CD4-positive, alpha-beta T cell treated with Interleukin-10 for 1 hour (primary cell): ENCODE results near the gene FAM53B.

Source experiments
- DNase-seq: peaks from one replicate; pipeline ENCODE4 v3.0.0-alpha.2; 2020

FAM53B gene

DNA sequence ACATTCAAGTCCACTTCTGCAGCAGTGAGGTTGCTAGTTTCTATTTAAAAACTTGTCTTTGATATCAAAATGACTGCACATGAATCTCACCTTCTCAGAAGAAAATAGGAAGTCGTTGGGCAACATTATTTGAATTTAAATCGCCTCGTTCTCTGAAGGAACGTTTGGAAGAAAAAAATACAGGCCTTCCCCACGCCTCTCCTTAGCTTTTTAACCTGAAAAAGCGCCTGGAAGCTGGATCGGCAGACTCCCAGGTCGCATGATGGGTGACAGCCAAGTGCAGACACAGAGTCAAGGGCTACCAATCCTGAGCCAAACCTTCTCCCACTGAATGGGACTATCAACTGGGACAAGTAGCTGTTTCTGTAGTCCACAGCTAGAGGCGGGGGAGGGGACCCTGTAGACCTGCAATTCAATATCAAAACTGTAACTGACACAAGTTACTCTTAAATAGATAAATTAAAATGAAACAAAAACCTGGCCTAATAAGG, 2.2 kb downstream of the FAM53B start:
- DNase-seq = no peak

DNA sequence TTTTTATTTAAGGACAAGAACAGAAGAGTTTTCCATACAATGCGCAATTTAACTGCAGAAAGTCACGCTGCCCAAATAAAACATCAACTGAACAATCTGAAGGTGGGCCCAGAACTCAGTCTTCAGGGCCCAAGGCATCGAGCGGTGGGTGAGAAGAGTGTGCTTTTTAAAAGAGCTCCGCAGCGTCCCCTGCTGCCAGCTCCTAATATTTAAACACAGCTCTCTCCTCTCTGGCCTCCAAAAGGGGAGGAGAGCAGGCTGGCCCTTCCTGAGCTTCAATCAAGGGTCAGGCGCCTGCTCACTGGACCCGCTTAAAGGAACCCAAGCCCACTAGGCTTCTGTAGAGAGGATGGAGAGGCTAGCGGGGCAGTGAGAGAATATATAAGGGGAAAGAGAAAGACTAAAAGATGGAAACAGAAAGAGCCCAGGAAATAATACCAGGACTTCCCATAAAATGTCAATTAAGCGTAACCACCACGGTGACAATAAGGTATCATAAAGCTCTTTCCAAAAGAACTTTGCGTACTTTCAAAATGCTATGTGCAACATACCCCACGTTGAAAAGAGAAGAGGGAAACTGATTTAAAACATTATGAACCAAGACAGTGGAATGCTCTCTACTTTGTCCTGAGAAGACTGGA, 2.8 kb downstream of the FAM53B start:
- DNase-seq = peak; percentile 82

DNA sequence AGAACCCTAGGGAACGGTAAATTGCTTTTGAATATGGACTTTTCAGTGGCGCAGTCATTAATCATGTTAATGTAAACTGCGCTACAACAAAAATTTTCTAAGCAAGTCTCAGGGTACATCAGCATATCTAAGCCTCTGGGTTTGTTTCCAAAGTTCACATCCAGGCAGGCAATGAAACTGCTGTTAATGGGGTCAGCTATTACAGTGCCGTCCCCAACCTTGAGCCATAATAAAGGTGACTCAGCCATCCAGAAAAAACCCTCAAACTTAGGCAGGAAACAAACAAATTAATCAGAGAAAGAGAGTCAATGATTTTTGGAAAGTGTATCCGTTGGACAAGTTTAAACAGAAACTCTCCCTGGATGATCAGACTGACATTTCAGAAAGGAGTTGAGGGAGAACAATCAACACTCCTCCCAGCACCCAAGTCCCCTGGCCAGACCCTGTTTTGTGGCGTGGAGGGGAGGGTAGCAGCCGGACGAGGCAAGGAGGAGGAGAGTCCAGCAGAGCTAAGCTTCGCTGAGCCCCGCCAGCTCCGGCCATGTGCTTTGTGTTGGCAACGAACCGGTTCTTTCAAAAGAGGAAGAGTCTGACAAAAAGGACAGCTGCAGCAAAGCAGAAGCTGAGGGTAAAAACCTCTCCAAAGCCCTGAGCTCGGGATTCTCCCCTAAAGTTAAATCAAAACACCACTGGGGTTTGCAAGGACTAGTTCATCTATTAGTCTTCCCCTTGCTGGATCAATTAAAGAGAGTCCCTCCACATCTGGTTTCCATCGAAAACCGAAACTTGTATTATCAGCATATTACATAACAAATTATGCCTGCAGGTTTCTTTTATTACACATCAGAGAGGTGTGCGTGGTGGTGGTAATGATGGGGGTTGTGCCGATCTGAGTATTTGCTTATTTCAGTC, 3.6 kb downstream of the FAM53B start:
- no peak for DNase-seq

DNA sequence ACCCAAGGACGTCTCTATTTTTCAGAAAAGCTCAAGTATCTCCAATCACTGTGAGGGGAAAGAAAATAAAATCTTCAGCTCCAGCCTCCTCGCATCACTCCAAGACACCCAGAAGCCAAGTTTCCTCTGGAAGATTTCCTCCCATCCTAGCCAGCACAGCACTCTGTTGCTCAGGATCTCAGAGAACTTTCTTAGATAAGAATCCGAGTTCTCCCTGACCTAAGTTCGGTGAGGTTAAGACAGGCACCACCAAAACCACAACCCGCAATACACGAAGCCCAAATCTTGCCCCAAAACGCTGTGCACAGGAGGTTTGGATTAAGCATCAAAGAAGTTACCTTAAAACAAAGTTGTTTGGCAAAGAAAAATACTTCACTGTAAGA, 4.2 kb downstream of the FAM53B start:
- peak; percentile 50 for DNase-seq

DNA sequence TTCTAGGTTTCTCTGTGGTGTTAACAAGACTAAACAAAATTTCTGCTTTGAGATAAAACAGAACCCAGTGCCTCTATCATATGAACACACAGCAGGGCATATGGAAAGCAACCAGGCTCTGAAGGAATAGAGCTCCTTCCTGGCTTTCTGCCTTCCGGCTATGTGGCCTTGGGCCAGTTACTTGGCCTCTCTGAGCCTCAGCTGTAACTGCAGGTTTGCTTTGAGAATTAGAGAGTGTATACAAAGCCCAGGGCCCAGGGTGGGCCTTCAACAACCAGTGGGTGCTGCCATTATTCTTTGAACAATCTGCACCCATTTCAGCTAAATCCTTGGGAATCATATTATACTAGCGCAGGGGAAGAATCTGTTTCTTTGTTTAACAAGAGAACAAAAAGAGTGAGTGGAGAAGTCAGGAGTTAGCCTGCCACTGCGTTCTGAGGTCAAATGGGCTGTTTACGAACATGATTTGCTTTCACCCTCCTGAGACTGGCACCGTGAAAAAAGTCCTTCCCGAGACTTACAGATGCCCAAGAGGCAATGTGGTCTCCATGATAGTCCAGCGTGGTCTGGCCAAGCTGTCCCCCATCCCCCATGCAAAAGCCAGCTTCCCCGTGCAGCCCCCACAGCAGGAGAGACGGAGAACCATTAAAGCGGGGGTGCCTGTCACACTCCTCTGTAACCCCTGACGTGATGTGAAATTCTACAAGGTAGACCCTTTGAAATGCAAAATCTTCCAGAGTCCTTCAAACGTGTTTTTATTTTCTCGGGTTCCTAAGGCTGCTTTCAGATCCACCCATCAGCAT, 4.9 kb downstream of the FAM53B start:
- DNase-seq = no peak

DNA sequence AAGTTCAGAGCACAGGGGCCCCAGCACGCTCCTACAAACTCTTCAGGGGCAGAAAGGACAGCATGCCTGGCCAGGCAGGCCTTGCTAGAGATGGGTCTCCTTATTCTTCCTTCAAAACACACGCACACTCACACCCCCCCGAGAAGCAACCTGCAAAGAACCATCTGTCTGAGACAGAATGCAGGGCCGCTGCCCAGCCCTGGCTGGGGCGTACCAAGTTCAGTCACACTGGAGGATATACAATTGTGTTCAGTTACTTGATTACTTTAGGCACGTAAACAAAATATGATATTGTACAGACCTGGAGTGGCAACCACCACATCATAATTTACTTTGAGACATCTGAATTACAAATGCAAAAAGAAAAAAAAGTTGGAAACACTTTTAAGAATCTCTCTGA, 5.7 kb downstream of the FAM53B start:
- no peak for DNase-seq

DNA sequence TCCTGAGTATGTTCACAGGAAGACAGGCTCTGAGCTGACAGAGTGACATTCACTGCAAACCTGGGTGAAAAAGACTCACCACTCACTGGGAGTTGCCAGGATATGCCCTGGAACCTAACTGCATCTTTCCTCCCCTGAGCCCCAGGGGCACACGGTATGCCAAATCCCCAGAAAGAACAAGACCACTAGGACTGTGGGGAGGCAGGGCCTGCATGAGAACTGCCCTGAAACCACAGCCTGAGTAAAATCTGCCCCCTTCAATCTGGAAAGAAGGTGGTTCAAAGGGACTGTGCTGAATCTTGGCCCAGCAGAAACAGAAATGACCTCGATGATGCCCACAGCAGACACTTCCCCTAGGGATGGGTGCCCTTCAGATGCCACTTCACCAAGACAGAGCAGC, 6.5 kb downstream of the FAM53B start:
- no peak for DNase-seq

DNA sequence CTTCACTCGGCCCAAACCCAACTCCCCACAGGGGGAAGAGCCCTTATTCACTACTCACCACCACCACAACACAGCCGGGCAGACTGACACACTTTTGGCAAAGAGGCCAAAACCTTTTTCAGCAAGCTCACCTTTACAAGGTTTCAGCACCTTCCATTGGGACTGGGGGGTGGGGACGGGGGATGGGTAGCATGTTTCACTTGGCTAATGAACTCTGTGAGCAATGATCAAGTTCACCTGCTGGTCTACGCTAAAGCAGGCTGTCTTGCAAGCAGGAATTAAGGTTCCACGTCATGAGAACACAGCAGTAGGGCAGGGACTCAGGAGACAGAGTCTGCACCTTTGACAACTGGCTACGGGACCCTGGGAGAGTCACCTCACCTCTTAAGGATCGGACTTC, 7.0 kb downstream of the FAM53B start:
- DNase-seq = no peak

DNA sequence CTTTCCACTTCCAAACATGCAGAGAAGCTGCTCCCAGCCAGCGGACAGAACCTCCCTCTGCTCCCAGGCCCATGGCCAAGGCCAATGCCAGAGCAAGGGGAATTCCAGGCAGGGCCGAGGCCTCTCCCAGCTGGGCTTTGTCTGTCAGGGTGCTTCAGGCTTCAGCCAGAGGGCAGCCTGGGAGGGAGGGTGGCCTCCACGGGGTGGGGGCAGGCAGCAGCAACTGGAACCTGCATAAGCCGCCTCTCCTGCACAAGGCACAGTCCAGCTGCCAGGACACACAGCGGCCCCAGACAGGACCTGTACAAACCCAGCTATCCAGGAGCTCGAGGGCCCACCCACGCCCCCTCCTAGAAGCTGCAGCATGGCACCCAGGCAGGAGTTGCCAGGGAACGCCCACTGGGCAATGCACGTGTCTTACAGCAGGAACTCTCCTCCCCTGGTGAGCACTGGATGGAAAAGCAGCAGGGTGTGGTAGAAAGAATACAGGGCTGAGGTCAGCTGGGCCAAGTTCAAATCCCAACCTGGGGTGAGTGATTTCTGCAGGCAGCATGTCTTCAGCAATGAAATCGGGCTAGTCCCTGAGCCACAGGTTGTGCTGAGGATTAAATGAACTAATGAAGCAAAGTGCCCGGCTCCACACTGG, 7.6 kb downstream of the FAM53B start:
- DNase-seq = no peak

DNA sequence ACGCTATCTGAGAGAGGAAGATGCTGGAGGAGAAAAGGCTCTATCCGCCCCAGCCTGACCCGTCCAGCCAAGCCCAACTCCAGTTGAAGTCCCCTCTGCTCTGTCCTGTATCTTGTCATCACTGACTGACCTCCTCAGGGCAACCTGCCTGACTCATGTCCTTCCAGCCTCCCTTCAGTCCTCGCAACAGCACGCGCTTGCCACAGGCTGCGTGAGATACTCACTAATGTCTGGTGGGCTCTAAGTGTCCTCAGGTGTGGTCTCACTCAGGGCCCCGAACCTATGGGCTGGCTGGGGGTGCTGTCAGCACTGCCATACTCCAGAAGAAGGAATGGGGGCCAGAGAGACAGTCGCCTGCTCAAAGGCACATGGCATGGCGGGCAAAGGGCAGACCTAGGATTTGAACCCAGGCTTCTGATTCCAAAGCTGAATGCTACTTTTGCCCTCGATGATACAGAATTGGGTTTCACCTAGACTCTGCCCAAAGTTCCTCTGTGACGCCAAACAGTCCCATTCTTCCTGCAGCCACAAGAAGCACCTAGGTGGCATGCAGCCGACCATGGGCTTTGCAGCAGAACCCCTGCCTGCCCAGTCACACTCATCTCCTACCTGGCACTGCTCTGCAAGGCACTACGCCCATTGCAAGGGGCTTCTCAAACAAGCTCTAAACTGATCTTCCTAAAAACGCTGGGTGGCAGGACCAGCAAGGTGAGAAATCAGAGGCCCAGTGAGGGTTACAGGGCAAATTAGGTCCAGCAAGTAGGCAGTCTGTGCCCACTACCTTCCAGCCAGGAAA, 8.5 kb downstream of the FAM53B start:
- DNase-seq = no peak

DNA sequence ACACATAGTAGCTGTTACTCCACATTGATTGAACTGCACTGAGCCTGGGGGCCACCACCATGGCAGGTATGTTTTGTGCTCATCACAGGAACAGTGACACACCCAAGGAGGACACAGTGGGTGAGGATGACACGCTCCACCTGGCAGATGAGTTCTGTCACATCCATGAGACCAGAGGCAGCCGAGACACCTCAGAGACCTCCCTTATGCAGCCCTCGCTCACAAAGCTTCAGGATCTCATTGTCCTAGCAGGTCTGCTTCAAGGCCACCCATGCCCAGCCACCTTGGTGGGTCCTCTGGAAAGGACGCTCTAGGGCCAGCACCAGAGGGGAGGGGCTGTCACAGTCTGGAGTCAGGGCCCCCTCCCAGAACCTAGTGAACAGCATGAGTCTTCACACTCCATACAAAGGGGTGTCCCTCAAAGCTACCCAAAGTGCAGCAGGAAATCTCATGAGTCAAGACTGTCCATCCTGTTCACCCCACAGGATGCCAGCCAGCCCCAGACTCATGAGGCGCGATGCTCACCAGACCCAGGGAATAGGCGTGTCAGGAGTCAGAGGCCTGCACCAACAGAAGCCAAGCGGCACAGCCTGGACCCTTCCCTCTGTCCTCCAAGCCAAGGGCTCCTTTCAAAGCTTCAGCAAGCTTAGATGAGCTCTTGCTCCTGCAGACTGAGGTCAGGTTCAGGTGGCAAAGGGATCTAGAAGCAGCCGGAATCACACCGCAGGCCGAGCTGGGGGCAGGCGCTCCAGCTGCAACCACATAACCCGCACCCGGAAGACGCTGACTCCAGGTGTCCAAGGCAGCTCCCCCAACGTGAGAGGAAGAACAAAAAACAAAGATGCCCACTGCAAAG, 9.6 kb downstream of the FAM53B start:
- DNase-seq = no peak

DNA sequence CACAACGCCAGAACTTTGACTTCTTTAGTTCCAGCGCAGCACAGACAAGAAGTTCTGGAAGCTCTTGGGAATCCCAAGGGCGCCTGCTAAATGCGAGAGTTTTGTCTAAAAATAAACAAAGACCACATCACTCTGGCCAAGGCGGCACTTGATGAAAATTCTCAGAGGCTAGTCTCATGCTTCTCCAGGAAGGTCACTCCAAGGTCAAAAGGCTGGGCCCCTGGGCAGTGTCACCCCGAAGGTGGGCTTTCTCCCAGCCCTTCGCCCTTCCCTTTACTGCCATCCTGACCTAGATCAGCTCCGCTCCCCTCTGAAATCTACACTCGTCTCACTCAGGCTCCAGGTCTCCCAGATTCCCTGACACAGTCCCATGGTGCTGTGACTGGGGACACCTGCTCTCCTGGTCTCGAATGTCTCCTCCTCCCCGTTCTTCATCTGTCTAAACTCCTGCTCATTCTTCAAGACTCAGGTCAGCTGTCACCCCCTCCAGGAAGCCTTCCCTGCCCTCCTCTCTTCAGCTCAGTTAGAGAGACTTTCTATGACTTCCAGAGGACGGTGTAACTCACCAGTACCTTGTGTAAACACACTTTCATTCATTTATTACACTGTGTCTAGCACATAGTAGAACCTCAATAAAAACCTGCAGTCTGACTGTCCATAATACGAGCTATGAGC, 10.5 kb downstream of the FAM53B start:
- no peak for DNase-seq

DNA sequence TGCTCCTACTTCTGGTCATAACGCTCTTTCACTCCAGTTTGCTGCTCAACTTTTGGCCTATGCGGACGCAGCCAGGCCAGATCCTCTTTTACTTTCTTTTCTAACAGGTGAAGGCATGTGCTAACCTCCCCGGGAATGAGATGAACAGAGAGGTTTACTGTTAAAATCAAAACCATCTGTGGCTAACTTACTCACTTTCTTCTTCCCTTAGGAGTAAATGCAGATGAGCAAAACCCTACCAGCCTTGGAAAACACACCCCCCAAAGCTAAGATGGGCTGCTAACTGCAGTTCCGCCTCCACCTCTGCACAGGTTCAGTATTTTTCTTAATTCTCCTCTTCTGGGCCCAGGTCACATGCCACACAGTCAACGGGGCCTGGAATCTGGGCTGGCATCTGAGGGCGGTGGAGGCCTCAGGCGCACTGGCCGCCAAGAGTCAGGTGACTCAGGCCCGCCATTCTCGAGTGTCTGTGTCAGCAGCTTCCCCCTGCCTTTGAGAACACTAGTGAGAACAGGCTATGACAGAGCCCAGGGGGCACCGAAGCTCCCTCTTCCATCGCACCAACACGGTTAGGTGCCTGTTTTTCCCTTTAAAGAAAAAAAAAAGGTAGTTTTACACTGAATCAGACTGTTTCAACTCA, 11.1 kb downstream of the FAM53B start:
- DNase-seq = peak; percentile 61

DNA sequence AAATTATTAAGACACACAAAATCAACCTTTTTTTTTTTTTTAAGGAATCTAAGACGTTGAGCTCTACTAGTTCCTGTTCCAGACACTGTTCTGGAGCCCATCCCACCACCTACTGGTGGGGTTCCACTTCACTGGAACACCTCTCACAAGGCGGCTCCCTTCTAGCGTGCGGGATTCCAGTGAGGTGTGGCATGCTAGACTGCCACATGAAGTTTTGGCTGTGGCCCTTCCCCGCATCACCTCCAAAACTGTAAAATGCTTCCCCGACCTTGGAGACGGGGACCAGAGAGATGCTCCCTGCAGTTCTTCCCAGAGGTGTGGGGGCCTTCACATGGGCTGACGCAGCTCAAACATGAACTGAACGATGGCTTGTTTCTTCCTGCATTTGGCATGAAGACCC, 12.6 kb downstream of the FAM53B start:
- DNase-seq = no peak

DNA sequence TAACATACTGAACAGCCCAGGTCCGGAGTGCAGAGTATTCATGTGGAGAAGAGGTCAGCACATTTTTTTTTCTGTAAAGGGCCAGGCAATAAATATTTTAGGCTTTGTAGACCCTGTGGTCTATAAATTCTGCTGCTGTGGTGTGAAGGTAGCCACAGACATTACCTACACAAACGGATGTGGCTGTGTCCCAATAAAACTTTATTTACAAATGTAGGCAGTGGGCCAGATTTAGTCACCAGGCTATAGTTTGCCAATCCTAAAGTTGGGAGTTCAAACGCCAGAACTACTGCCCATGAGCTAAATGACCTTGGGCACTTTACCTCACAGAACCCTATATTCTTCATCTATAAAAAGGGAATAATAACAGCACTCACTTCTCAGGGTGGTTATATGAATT, 13.4 kb downstream of the FAM53B start:
- DNase-seq = no peak

DNA sequence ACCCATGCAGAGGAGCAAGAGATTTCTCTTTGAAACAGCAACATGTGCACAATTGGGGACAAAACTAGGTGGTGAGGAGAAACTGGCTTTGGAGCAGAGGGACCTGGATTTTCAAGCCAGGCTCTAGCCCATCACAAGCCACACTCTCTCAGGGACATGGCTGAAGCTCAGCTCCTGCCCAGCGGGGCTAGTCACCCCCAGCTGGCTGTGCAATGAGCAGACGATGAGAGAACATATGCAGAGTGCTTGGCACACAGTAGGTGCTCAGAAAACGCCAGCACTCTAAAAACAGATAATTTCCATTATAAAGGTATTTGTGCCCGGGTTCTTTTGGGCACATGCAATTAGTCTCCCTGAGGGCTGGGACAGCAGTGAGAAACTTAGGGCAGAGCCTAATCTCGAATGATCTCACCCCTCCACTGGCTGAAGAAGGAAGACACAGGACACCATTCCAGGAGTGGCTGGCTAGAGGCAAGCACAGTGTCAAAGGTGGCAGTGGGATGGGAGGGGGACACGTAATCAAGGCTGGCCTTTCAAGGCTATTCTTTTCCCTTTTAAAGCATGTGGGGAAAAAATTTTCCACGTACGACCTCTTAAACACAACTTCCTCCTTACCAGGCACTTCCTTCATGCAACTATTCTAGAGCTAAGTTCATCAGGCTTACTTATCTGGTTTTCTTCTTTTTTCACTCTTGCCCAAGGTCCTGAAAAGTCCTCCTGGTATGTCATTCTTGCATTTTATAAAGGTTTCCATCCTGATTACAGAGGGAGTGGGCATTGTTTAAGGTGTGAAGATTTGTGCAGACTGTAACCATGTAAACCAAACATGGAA, 15.1 kb downstream of the FAM53B start:
- DNase-seq = no peak

DNA sequence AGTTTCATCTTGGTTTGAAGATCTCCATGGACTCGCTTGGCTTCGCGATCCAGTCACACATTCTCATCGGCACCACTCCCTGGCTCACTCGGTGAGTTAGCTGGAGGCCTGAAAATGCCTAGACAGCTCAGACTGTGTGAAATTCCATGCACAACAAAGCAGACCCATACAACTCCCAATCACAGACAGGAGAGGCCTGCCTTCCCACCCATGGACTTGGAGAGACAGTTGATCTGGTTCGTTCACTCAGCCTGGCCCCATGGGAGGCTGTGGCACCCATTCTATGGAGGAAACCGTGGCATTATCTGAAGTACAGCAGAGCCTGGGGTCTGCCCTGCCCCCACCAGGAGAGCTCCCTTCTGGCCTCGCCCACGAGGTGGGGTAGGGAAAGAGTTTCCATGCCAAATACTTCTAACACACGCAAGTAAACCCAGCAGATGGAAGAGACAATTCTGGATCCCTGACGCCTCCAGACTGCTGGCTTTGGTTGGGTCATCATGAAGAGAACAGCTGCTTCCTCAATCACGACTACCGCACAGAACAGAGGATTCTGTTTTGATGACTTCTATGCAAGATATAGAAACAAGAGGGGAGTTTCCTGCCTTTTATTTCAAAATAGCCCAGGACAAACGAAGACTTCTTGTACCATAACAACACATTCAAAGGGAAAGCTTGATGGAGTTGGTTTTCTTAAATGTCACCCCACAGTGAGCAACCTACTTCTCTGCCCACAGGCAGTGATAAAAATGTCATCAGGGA, 15.9 kb downstream of the FAM53B start:
- DNase-seq = no peak

DNA sequence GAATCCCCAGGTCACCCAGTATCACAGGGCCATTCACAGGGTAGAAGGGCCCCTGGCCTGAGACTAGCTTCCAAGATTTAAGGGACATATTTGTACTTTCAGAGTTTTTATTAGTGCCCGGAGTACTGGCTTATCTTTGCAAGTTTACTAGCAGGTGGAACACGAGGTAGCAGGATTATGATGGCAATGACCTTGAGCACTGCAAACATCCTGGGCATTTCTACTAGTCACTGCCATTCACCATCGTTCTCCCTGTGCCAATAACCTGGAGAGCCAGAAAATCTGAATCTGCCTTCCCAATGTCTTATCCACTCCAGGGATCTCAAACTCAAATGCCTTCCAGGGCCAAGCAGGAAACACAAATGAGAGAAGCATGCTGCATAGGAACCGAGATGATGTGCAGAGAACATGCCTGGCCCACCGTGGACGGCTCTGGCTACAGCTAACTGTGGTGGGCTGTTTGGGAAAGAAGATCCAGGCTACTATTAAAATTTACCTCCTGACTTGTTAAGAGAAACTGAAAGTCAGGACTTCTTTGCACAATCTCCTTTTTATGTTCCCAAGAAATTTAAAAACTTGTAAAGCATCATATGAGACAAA, 16.7 kb downstream of the FAM53B start:
- DNase-seq = no peak
